Stimulated activated CD4-positive, alpha-beta T cell treated with anti-CD3 and anti-CD28 coated beads, Interleukin-2, amount 100 ng/mL, for 24 hours (primary cell): Measurements from ENCODE around the gene NXN.

Source experiments
- DNase-seq, 2 donors: peaks; one replicate each; pipeline ENCODE4 v3.0.0-alpha.2; 2020

NXN gene

GRCh38 chr17:979539-980405, at the start of gene NXN:
TSS of gene NXN (minus strand) at chr17:979776.
- peak; percentile 89 to 91 for DNase-seq

GRCh38 chr17:1027044-1027443, 47.5 kb upstream of the NXN start:
- no peak for DNase-seq

- DNase-seq: no peak
These were observed 47.0 kb upstream of the NXN start for GRCh38 chr17:1026599-1026975.

GRCh38 chr17:1025733-1026598, 46.4 kb upstream of the NXN start:
- no peak for DNase-seq

GRCh38 chr17:1024076-1024475, 44.5 kb upstream of the NXN start:
- no peak for DNase-seq

GRCh38 chr17:1022278-1023024, 42.9 kb upstream of the NXN start:
- no peak for DNase-seq

GRCh38 chr17:1021147-1021546, 41.6 kb upstream of the NXN start:
- no peak for DNase-seq

GRCh38 chr17:1019451-1019850, 39.9 kb upstream of the NXN start:
- DNase-seq: no peak

GRCh38 chr17:1018547-1018946, 39.0 kb upstream of the NXN start:
- DNase-seq: no peak

- no peak for DNase-seq
These were observed 34.1 kb upstream of the NXN start for GRCh38 chr17:1013729-1014090.

GRCh38 chr17:1012823-1013728, 33.5 kb upstream of the NXN start:
- no peak for DNase-seq

GRCh38 chr17:1011760-1012735, 32.5 kb upstream of the NXN start:
- no peak for DNase-seq

GRCh38 chr17:1011138-1011537, 31.6 kb upstream of the NXN start:
- DNase-seq: no peak

- no peak for DNase-seq
These were observed 31.0 kb upstream of the NXN start for GRCh38 chr17:1010586-1010985.

GRCh38 chr17:1010086-1010450, 30.5 kb upstream of the NXN start:
- no peak for DNase-seq

- no peak for DNase-seq
These were observed 29.9 kb upstream of the NXN start for GRCh38 chr17:1009229-1010085.

- DNase-seq: no peak
These were observed 28.6 kb upstream of the NXN start for GRCh38 chr17:1008008-1008761.

- no peak for DNase-seq
These were observed 27.9 kb upstream of the NXN start for GRCh38 chr17:1007310-1008007.

- no peak for DNase-seq
These were observed 26.5 kb upstream of the NXN start for GRCh38 chr17:1006054-1006453.
